Colonic mucosa (tissue), 4 donors: Measurements from ENCODE around the gene ZNF865. TPM values are rescaled to one million over a fixed set of nuclear protein-coding genes. Genes with fewer than 3 reads are reported as not detected.
"Not testable (repeated sequence)": the region's sequence is repeated elsewhere in the genome, so short reads cannot be mapped to it uniquely, and the experiment has no call there.

Experiments
- DNase-seq: peaks from one replicate; pipeline ENCODE4 v3.0.0-alpha.2; 2020
- H3K27ac ChIP-seq: fragments of 200-600 bp; one replicate; pipeline ENCODE4 v1.8.0; 2021
- H3K27me3 ChIP-seq: fragments of 200-600 bp; one replicate; pipeline ENCODE4 v1.8.0; 2021
- H3K36me3 ChIP-seq: fragments of 200-600 bp; one replicate; pipeline ENCODE4 v1.8.0; 2021
- H3K4me1 ChIP-seq: fragments of 200-600 bp; one replicate; pipeline ENCODE4 v1.8.0; 2021; ENCODE audit warnings: mild to moderate bottlenecking
- H3K4me3 ChIP-seq: fragments of 200-600 bp; one replicate; pipeline ENCODE4 v1.8.0; 2021
- H3K9ac ChIP-seq, 2 donors: one replicate each; pipeline ENCODE4 v1.7.0; 2013; ENCODE audit warnings: control low read depth in 2 of 2, low read depth in 2 of 2, low read length in 2 of 2
- H3K9me3 ChIP-seq: fragments of 200-600 bp; one replicate; pipeline ENCODE4 v1.8.0; 2021
- CTCF ChIP-seq: fragments of 200-600 bp; IDR thresholded peaks from one replicate; pipeline ENCODE4 v1.8.0; 2022; ENCODE audit warnings: antibody characterized with exemption, mild to moderate bottlenecking
- intact Hi-C: fragments of 100-400 bp; cut with DNase I; formaldehyde crosslinking; loops from one replicate; pipeline ENCODE4 v1.14.1; 2022
- total RNA-seq, 2 donors: library from RNA; stranded (reverse); fragmentation: NEBNext Ultra II Directional in 1 of 2; extraction: Animal tissue kit (Norgen Biotek cat#: 25700) in 1 of 2; gene quantifications; one replicate each; pipeline ENCODE4 v1.2.1, GENCODE V29; 2021
- donor health status: healthy.
- donor health status: DM: no; HTN: no; CAD: no.
- donor health status: DM: no; HTN: no; CAD: no.

ZNF865 gene
- total RNA-seq, 2 donors from 2014 or later: 12.9 to 13.1 TPM

GRCh38 chr19:55580628-55581144 lies 24.8 kb upstream of the ZNF865 start, which contains the start of gene ZNF579:
TSS of gene ZNF579 (minus strand) at chr19:55580848. CDS start at chr19:55579639, 1,209 bp downstream.
- H3K9ac ChIP-seq: peak within 1 kb of the TSS; percentile 76 to 84
- TF ChIP-seq CTCF: no peak
- no peaks in the 10 kb centered on the region for H3K27me3 ChIP-seq
- peak within 1 kb of the TSS; percentile 80 for H3K27ac ChIP-seq
- H3K4me1 ChIP-seq: peaks cover 7% of the 10 kb centered on the region
- H3K36me3 ChIP-seq: no peaks in the 10 kb centered on the region
- intact Hi-C loops: no loop called here
- no peaks in the 10 kb centered on the region for H3K9me3 ChIP-seq
- peak; percentile 86 for DNase-seq
- H3K4me3 ChIP-seq: peak within 1 kb of the TSS; percentile 72

- H3K27me3 ChIP-seq: no peaks in the 10 kb centered on the region
- TF ChIP-seq CTCF: no peak
- intact Hi-C loops: no loop called here
- H3K9ac ChIP-seq: peak overlapping the region; percentile 76
- no peaks in the 10 kb centered on the region for H3K9me3 ChIP-seq
- peak; percentile 49 for DNase-seq
- H3K4me1 ChIP-seq: peaks cover 7% of the 10 kb centered on the region
- H3K27ac ChIP-seq: peak overlapping the region; percentile 80
- peak overlapping the region; percentile 72 for H3K4me3 ChIP-seq
- H3K36me3 ChIP-seq: no peaks in the 10 kb centered on the region
Measured at GRCh38 chr19:55581145-55581822, 24.2 kb upstream of the ZNF865 start.

- intact Hi-C loops: no loop called here
- no peaks in the 10 kb centered on the region for H3K36me3 ChIP-seq
- H3K9me3 ChIP-seq: no peaks in the 10 kb centered on the region
- H3K9ac ChIP-seq: no peak overlapping the region
- TF ChIP-seq CTCF: no peak
- H3K4me1 ChIP-seq: peaks cover 8% of the 10 kb centered on the region
- no peak for DNase-seq
- no peak overlapping the region for H3K27ac ChIP-seq
- H3K27me3 ChIP-seq: no peaks in the 10 kb centered on the region
- H3K4me3 ChIP-seq: no peak overlapping the region
Measured at GRCh38 chr19:55581823-55582223, 23.6 kb upstream of the ZNF865 start.

GRCh38 chr19:55582284-55582683 lies 23.2 kb upstream of the ZNF865 start:
- H3K27ac ChIP-seq, DNase-seq, intact Hi-C loops, H3K27me3 ChIP-seq, H3K36me3 ChIP-seq, H3K9ac ChIP-seq, H3K9me3 ChIP-seq, H3K4me3 ChIP-seq: not testable (repeated sequence)
- peaks cover 10% of the 10 kb centered on the region for H3K4me1 ChIP-seq

GRCh38 chr19:55583897-55584296 lies 21.6 kb upstream of the ZNF865 start:
- DNase-seq, H3K36me3 ChIP-seq, H3K27me3 ChIP-seq, H3K4me3 ChIP-seq, intact Hi-C loops, H3K9ac ChIP-seq, H3K9me3 ChIP-seq, H3K27ac ChIP-seq: not testable (repeated sequence)
- peaks cover 10% of the 10 kb centered on the region for H3K4me1 ChIP-seq

GRCh38 chr19:55584871-55585270 lies 20.6 kb upstream of the ZNF865 start:
- intact Hi-C loops: loop anchor here (5.0 kb wide), 1 partner anchor 33 kb away; no protein-coding TSS in a partner anchor
- peaks cover 10% of the 10 kb centered on the region for H3K4me1 ChIP-seq

More at GRCh38 chr19:55584871-55585270, 20.6 kb upstream of the ZNF865 start:
- Histone ChIP-seq H3K27ac (no peak overlapping the region), H3K27me3 (no peaks in the 10 kb centered on the region), H3K9me3 (no peaks in the 10 kb centered on the region), H3K36me3 (no peaks in the 10 kb centered on the region), H3K9ac (no peak overlapping the region), H3K4me3 (no peak overlapping the region)
- no peak for DNase-seq
- no peak for TF ChIP-seq CTCF
